Calu3 (cell line): ENCODE results near the gene AGPAT1. TPM values are rescaled to one million over a fixed set of nuclear protein-coding genes. Genes with fewer than 3 reads are reported as not detected.
A peak's percentile ranks its signal among the peaks of the same experiment; 100 is the strongest.

ENCODE experiments used
- BruUV-seq: library from RNA; stranded (reverse); fragments of 400-500 nt; replicated peaks from 2 replicates; lab custom pipeline; 2021; lab: Mats Ljungman, UMichigan
- CTCF ChIA-PET: fragments of 300-600 bp; sonication (Branson Sonifier 250); formaldehyde crosslinking; loops from one replicate; lab custom pipeline; 2022; ENCODE audit warnings: antibody characterized with exemption; lab: Charles Lee
- DNase-seq: peaks from one replicate; pipeline ENCODE4 v3.0.0; 2022
- H3K27ac Mint-ChIP-seq: one replicate; pipeline ENCODE4 v1.8.0; 2022; ENCODE audit warnings: mixed read lengths; ENCODE audit not compliant: unreplicated experiment
- H3K27me3 Mint-ChIP-seq: one replicate; pipeline ENCODE4 v1.8.0; 2022; ENCODE audit warnings: mixed read lengths; ENCODE audit not compliant: unreplicated experiment
- H3K36me3 Mint-ChIP-seq: one replicate; pipeline ENCODE4 v1.8.0; 2022; ENCODE audit warnings: mild to moderate bottlenecking, moderate library complexity, mixed read lengths; ENCODE audit not compliant: insufficient read depth, unreplicated experiment
- H3K4me1 Mint-ChIP-seq: one replicate; pipeline ENCODE4 v1.8.0; 2022; ENCODE audit warnings: mild to moderate bottlenecking, low read depth, mixed read lengths; ENCODE audit not compliant: unreplicated experiment
- H3K4me3 Mint-ChIP-seq: one replicate; pipeline ENCODE4 v1.8.0; 2022; ENCODE audit warnings: mild to moderate bottlenecking, low read depth, moderate library complexity, mixed read lengths; ENCODE audit not compliant: unreplicated experiment
- H3K9me3 Mint-ChIP-seq: one replicate; pipeline ENCODE4 v1.8.0; 2022; ENCODE audit warnings: low read depth, mixed read lengths; ENCODE audit not compliant: unreplicated experiment
- CTCF ChIP-seq: fragments of 200-600 bp; IDR thresholded peaks from one replicate; pipeline ENCODE4 v1.8.0; 2022; ENCODE audit warnings: antibody characterized with exemption; ENCODE audit not compliant: unreplicated experiment
- intact Hi-C: fragments of 100-400 bp; cut with micrococcal nuclease; formaldehyde crosslinking; loops from one replicate; pipeline ENCODE4 v1.10.0; 2022; ENCODE audit not compliant: unreplicated experiment
- total RNA-seq: library from RNA; stranded (reverse); gene quantifications from 2 replicates; pipeline ENCODE4 v1.2.3, GENCODE V29; 2022

AGPAT1 gene
- total RNA-seq, 1 experiment from 2014 or later, result 138 TPM

- peak; percentile 65 for DNase-seq
- H3K27me3 Mint-ChIP-seq, result no peaks in the 10 kb centered on the region
- intact Hi-C loops, result loop anchor here (2.0 to 5.0 kb wide), 2 partner anchors 58 to 220 kb away; partner anchors contain the start of genes NELFE and SKIC2
- H3K36me3 Mint-ChIP-seq, result peaks cover 67% of the 10 kb centered on the region
- no peak for TF ChIP-seq CTCF
- CTCF ChIA-PET, result interaction anchor here (0.6 to 2.5 kb wide), 12 partner anchors 11 to 735 kb away, joined by 3 to 32 read pairs (median 4); partner anchors contain the start of genes ATF6B, NEU1 and PBX2
- no peaks in the 10 kb centered on the region for H3K9me3 Mint-ChIP-seq
- H3K4me3 Mint-ChIP-seq, result peak overlapping the region; percentile 82
- TSS peak; percentile 46 for BruUV-seq
- H3K27ac Mint-ChIP-seq, result peak overlapping the region; percentile 62
- peaks cover 48% of the 10 kb centered on the region for H3K4me1 Mint-ChIP-seq
These were observed 1.4 kb upstream of the AGPAT1 start for GRCh38 chr6:32177183-32177787.

GRCh38 chr6:32176476-32177182 is 745 bp upstream of the AGPAT1 start:
- Mint-ChIP-seq H3K4me3 (peak overlapping the region; percentile 82), H3K36me3 (peaks cover 67% of the 10 kb centered on the region), H3K9me3 (no peaks in the 10 kb centered on the region), H3K27me3 (no peaks in the 10 kb centered on the region), H3K27ac (peak overlapping the region; percentile 62), H3K4me1 (peaks cover 48% of the 10 kb centered on the region)
- no peak for DNase-seq
- CTCF ChIA-PET, result interaction anchor here (0.6 to 2.5 kb wide), 7 partner anchors 14 to 735 kb away, joined by 3 to 32 read pairs (median 6); partner anchors contain the start of genes ATF6B and PBX2
- no TSS peak for BruUV-seq
- intact Hi-C loops, result loop anchor here (2.0 to 5.0 kb wide), 2 partner anchors 58 to 219 kb away; partner anchors contain the start of genes NELFE and SKIC2
- no peak for TF ChIP-seq CTCF

GRCh38 chr6:32175322-32175710 is 568 bp downstream of the AGPAT1 start:
- no peak overlapping the region for H3K27ac Mint-ChIP-seq
- intact Hi-C loops, result loop anchor here (5.0 kb wide), 1 partner anchor 218 kb away; the partner anchor contains the start of genes NELFE and SKIC2
- no peaks in the 10 kb centered on the region for H3K27me3 Mint-ChIP-seq
- H3K4me1 Mint-ChIP-seq, result peaks cover 48% of the 10 kb centered on the region
- H3K9me3 Mint-ChIP-seq, result no peaks in the 10 kb centered on the region
- CTCF ChIA-PET, result no interaction called here
- no peak for DNase-seq
- TF ChIP-seq CTCF, result no peak
- H3K36me3 Mint-ChIP-seq, result peaks cover 59% of the 10 kb centered on the region
- peak overlapping the region; percentile 82 for H3K4me3 Mint-ChIP-seq
- BruUV-seq, result no TSS peak

GRCh38 chr6:32174416-32174815 is 1.5 kb downstream of the AGPAT1 start:
- Mint-ChIP-seq H3K4me3 (no peak overlapping the region), H3K9me3 (no peaks in the 10 kb centered on the region), H3K4me1 (peaks cover 47% of the 10 kb centered on the region), H3K27ac (no peak overlapping the region), H3K27me3 (no peaks in the 10 kb centered on the region), H3K36me3 (peaks cover 63% of the 10 kb centered on the region)
- BruUV-seq, result TSS peak; percentile 10
- CTCF ChIA-PET, result no interaction called here
- no peak for DNase-seq
- TF ChIP-seq CTCF, result no peak
- intact Hi-C loops, result no loop called here
